ENCODE results near the gene OR6C6. TPM values are rescaled to one million over a fixed set of nuclear protein-coding genes. Genes with fewer than 3 reads are reported as not detected.
"Not testable (repeated sequence)": the region's sequence is repeated elsewhere in the genome, so short reads cannot be mapped to it uniquely, and the experiment has no call there.

OR6C6 gene
- not detected for total RNA-seq

DNA sequence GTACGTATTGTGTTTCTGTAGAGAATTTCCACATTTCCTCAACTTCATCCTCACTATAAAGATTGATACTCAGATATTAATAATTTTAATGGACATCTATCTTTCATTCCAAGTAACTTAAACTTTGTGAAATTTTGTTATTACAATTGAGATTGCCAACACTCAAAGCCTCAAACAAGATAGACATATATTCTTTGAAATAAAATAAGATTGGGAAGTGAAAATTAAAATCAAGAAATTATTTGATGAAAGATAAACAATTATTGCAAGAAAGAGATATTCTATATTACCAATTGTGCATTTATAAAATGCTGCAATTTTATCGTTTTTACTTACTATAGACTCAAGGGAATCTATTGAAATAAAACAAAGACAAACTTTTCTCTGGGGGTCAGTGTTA lies at the start of gene OR6C6:
Gene OR6C6, minus strand, starts transcription at position 101 of the 400 bp plus-strand sequence. CDS start 1,337 bp downstream, outside the sequence.
- H3K36me3 ChIP-seq: no peaks in the 10 kb centered on the region
- H3K4me1 ChIP-seq: no peaks in the 10 kb centered on the region
- no peak for DNase-seq
- in situ Hi-C loops (cut with MboI; ENCODE audit: low pct_ligation_motif_present in 1 of 4, low pct_unique_long_range_greater_than_20kb in 1 of 4, low sequenced_read_pairs in 3 of 4): no loop called here
- no peaks in the 10 kb centered on the region for H3K27me3 ChIP-seq
- no peaks in the 10 kb centered on the region for H3K9me3 ChIP-seq
- TF ChIP-seq, protein P1, sequence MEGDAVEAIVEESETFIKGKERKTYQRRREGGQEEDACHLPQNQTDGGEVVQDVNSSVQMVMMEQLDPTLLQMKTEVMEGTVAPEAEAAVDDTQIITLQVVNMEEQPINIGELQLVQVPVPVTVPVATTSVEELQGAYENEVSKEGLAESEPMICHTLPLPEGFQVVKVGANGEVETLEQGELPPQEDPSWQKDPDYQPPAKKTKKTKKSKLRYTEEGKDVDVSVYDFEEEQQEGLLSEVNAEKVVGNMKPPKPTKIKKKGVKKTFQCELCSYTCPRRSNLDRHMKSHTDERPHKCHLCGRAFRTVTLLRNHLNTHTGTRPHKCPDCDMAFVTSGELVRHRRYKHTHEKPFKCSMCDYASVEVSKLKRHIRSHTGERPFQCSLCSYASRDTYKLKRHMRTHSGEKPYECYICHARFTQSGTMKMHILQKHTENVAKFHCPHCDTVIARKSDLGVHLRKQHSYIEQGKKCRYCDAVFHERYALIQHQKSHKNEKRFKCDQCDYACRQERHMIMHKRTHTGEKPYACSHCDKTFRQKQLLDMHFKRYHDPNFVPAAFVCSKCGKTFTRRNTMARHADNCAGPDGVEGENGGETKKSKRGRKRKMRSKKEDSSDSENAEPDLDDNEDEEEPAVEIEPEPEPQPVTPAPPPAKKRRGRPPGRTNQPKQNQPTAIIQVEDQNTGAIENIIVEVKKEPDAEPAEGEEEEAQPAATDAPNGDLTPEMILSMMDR (IDR thresholded peaks at IDR 0.05): no peak
- TF ChIP-seq POLR2AphosphoS5 (IDR thresholded peaks at IDR 0.05) (no peak), POLR2A (IDR thresholded peaks at IDR 0.05) (no peak), EP300 (IDR thresholded peaks at IDR 0.05; ENCODE audit: low read depth) (no peak)
- no peak within 1 kb of the TSS for H3K27ac ChIP-seq
- WGBS, 2 donors (ENCODE audit: low coverage in 1 of 2): 35 to 54% methylated on average over 2 of the region's 2 CpGs
- intact Hi-C loops (cut with DNase I; ENCODE audit: low total_unique reads): no loop called here
- no peak within 1 kb of the TSS for H3K4me3 ChIP-seq

DNA sequence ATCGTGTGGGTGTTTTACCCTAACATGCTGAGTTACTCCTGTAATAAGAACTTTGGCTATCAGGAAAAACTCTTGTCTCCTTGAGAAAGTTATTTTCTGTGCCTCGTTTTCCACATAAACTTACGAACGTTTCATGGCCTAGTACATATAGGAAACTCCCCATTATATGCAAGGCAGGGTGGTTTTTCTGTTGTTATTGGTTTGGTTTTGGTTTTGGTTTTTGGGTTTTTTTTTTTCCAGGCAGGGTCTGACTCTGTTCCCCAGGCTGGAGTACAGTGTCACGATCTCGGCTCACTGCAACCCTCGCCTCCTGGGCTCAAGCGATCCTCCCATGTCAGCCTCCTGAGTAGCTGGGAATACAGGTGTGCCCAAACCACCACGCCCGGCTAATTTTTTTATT lies 39.6 kb upstream of the OR6C6 start:
- Histone ChIP-seq H3K27me3 (no peaks in the 10 kb centered on the region), H3K4me1 (no peaks in the 10 kb centered on the region), H3K4me3 (no peak overlapping the region), H3K27ac (no peak overlapping the region), H3K9me3 (no peaks in the 10 kb centered on the region), H3K36me3 (no peaks in the 10 kb centered on the region)
- intact Hi-C loops (cut with DNase I; ENCODE audit: low total_unique reads) (no loop called here), in situ Hi-C loops (cut with MboI; ENCODE audit: low pct_ligation_motif_present in 1 of 4, low pct_unique_long_range_greater_than_20kb in 1 of 4, low sequenced_read_pairs in 3 of 4) (no loop called here)
- 74 to 80% methylated on average over 4 to 10 of the region's 10 CpGs for WGBS, 2 donors (ENCODE audit: low coverage in 1 of 2)
- no peak for TF ChIP-seq POLR2A (IDR thresholded peaks at IDR 0.05)
- no peak for TF ChIP-seq POLR2AphosphoS5 (IDR thresholded peaks at IDR 0.05)
- no peak for TF ChIP-seq EP300 (IDR thresholded peaks at IDR 0.05; ENCODE audit: low read depth)
- TF ChIP-seq, protein P1 (IDR thresholded peaks at IDR 0.05): no peak
- no peak for DNase-seq

DNA sequence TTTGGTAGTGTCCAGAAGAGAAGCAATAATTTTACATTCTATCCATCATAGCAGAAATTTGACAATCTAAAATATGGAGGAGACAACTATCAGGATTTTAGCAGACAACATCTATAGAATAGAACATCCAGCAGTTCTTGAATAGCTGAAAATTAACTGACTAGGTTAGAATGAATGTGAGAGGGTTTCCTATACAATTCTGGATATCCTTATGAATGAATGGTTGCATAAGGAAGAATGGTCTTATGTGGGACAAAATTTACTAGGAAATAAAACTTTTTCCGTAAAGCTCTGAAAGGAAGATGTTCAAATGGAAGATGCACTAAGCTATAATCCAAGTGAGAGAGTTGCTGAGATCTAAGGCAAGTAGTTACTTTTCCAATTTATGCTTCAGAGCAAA lies 34.1 kb upstream of the OR6C6 start, which contains the start of gene OR6C3:
Gene OR6C3, plus strand, starts transcription at position 301 of the 400 bp plus-strand sequence. CDS start 955 bp downstream, outside the sequence.
- no peak for DNase-seq
- in situ Hi-C loops (cut with MboI; ENCODE audit: low pct_ligation_motif_present in 1 of 4, low pct_unique_long_range_greater_than_20kb in 1 of 4, low sequenced_read_pairs in 3 of 4) (no loop called here), intact Hi-C loops (cut with DNase I; ENCODE audit: low total_unique reads) (no loop called here)
- no peaks in the 10 kb centered on the region for H3K27me3 ChIP-seq
- H3K9me3 ChIP-seq: no peaks in the 10 kb centered on the region
- no peaks in the 10 kb centered on the region for H3K36me3 ChIP-seq
- WGBS, 2 donors (ENCODE audit: low coverage in 1 of 2): 88 to 100% methylated on average over 1 of the region's 1 CpG
- no peak within 1 kb of the TSS for H3K4me3 ChIP-seq
- no peaks in the 10 kb centered on the region for H3K4me1 ChIP-seq
- TF ChIP-seq POLR2A (IDR thresholded peaks at IDR 0.05) (no peak), EP300 (IDR thresholded peaks at IDR 0.05; ENCODE audit: low read depth) (no peak), POLR2AphosphoS5 (IDR thresholded peaks at IDR 0.05) (no peak)
- TF ChIP-seq, protein P1 (IDR thresholded peaks at IDR 0.05): no peak
- H3K27ac ChIP-seq: no peak within 1 kb of the TSS

DNA sequence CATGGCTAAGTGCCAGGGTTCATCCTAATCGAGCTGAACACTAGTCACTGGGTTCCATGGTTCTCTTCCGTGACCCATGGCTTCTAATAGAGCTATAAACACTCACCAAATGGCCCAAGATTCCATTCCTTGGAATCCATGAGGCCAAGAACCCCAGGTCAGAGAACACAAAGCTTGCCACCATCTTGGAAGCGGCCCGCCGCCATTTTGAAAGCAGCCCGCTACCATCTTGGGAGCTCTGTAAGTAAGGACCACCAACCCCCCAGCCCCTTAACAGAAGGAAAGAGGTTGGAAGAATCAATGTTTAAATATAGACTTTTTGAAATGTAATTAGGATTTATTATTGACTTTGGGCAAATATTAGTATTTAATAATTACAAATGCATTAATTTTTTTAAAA lies 29.4 kb upstream of the OR6C6 start:
- intact Hi-C loops (cut with DNase I; ENCODE audit: low total_unique reads); DNase-seq; H3K9me3 ChIP-seq; H3K27ac ChIP-seq; H3K27me3 ChIP-seq; H3K36me3 ChIP-seq; in situ Hi-C loops (cut with MboI; ENCODE audit: low pct_ligation_motif_present in 1 of 4, low pct_unique_long_range_greater_than_20kb in 1 of 4, low sequenced_read_pairs in 3 of 4); H3K4me3 ChIP-seq; H3K4me1 ChIP-seq: not testable (repeated sequence)
- WGBS, 2 donors (ENCODE audit: low coverage in 1 of 2): 94 to 100% methylated on average over 4 to 6 of the region's 6 CpGs

DNA sequence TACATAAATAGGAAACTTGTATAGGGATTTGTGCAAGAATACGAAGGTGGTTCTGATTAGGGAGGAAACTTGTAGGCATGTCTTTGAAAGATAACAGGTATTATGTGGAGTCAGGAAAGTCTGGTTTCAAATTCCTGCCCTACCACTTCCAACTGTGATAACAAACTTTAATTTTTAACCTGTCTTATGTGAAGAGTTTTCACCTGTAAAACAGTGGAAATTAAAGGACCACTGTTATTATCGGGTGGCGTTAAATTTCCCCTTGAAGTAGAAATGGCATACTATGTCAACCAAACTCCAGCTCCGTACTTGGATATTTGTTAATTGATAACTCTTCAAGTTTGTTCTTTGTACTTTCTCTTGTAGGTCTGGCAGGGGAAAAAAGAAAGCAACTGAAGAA lies 23.8 kb upstream of the OR6C6 start:
- TF ChIP-seq POLR2A (IDR thresholded peaks at IDR 0.05) (no peak), POLR2AphosphoS5 (IDR thresholded peaks at IDR 0.05) (no peak), EP300 (IDR thresholded peaks at IDR 0.05; ENCODE audit: low read depth) (no peak)
- TF ChIP-seq, protein P1 (IDR thresholded peaks at IDR 0.05): no peak
- no peak for DNase-seq

More for the DNA sequence above, 23.8 kb upstream of the OR6C6 start:
- no peaks in the 10 kb centered on the region for H3K27me3 ChIP-seq
- intact Hi-C loops (cut with DNase I; ENCODE audit: low total_unique reads): no loop called here
- H3K4me3 ChIP-seq: no peak overlapping the region
- no peaks in the 10 kb centered on the region for H3K4me1 ChIP-seq
- H3K27ac ChIP-seq: no peak overlapping the region
- WGBS, 2 donors (ENCODE audit: low coverage in 1 of 2): 38 to 42% methylated on average over 4 of the region's 4 CpGs
- no peaks in the 10 kb centered on the region for H3K9me3 ChIP-seq
- H3K36me3 ChIP-seq: no peaks in the 10 kb centered on the region
- in situ Hi-C loops (cut with MboI; ENCODE audit: low pct_ligation_motif_present in 1 of 4, low pct_unique_long_range_greater_than_20kb in 1 of 4, low sequenced_read_pairs in 3 of 4): no loop called here

All from transverse colon (tissue), 4 donors.